Measurements from ENCODE around the gene DHRS2. TPM values are rescaled to one million over a fixed set of nuclear protein-coding genes. Genes with fewer than 3 reads are reported as not detected.

DHRS2 gene
- polyA plus RNA-seq, 1 donor from 2014 or later, result 1.3 TPM

GRCh38 chr14:23601424-23601823 lies 34.7 kb upstream of the DHRS2 start:
- TF ChIP-seq POLR2AphosphoS5 (IDR thresholded peaks at IDR 0.05) (no peak), EP300 (conservative IDR thresholded peaks at IDR 0.05; ENCODE audit: poor library complexity, severe bottlenecking) (no peak), TAF1 (IDR thresholded peaks at IDR 0.05; ENCODE audit: low read depth) (no peak), SMC3 (conservative IDR thresholded peaks at IDR 0.05; ENCODE audit: poor library complexity) (no peak), MXI1 (conservative IDR thresholded peaks at IDR 0.05; ENCODE audit: poor library complexity, severe bottlenecking) (no peak), RAD21 (conservative IDR thresholded peaks at IDR 0.05) (no peak), EZH2 (IDR thresholded peaks at IDR 0.05; ENCODE audit: borderline replicate concordance, insufficient read depth, low read length, poor library complexity, severe bottlenecking) (no peak)
- TF ChIP-seq, protein P1, sequence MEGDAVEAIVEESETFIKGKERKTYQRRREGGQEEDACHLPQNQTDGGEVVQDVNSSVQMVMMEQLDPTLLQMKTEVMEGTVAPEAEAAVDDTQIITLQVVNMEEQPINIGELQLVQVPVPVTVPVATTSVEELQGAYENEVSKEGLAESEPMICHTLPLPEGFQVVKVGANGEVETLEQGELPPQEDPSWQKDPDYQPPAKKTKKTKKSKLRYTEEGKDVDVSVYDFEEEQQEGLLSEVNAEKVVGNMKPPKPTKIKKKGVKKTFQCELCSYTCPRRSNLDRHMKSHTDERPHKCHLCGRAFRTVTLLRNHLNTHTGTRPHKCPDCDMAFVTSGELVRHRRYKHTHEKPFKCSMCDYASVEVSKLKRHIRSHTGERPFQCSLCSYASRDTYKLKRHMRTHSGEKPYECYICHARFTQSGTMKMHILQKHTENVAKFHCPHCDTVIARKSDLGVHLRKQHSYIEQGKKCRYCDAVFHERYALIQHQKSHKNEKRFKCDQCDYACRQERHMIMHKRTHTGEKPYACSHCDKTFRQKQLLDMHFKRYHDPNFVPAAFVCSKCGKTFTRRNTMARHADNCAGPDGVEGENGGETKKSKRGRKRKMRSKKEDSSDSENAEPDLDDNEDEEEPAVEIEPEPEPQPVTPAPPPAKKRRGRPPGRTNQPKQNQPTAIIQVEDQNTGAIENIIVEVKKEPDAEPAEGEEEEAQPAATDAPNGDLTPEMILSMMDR (IDR thresholded peaks at IDR 0.05; ENCODE audit: poor library complexity, severe bottlenecking), result no peak
- TF ChIP-seq, protein P2, sequence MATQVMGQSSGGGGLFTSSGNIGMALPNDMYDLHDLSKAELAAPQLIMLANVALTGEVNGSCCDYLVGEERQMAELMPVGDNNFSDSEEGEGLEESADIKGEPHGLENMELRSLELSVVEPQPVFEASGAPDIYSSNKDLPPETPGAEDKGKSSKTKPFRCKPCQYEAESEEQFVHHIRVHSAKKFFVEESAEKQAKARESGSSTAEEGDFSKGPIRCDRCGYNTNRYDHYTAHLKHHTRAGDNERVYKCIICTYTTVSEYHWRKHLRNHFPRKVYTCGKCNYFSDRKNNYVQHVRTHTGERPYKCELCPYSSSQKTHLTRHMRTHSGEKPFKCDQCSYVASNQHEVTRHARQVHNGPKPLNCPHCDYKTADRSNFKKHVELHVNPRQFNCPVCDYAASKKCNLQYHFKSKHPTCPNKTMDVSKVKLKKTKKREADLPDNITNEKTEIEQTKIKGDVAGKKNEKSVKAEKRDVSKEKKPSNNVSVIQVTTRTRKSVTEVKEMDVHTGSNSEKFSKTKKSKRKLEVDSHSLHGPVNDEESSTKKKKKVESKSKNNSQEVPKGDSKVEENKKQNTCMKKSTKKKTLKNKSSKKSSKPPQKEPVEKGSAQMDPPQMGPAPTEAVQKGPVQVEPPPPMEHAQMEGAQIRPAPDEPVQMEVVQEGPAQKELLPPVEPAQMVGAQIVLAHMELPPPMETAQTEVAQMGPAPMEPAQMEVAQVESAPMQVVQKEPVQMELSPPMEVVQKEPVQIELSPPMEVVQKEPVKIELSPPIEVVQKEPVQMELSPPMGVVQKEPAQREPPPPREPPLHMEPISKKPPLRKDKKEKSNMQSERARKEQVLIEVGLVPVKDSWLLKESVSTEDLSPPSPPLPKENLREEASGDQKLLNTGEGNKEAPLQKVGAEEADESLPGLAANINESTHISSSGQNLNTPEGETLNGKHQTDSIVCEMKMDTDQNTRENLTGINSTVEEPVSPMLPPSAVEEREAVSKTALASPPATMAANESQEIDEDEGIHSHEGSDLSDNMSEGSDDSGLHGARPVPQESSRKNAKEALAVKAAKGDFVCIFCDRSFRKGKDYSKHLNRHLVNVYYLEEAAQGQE (IDR thresholded peaks at IDR 0.05; ENCODE audit: borderline replicate concordance), result no peak
- no peak overlapping the region for H3K4me3 ChIP-seq (ENCODE audit: low read length)
- no peaks in the 10 kb centered on the region for H3K27me3 ChIP-seq (ENCODE audit: insufficient read depth, low read depth, low read length)
- no peaks in the 10 kb centered on the region for H3K79me2 ChIP-seq (replicated peaks; ENCODE audit: insufficient read depth, low read length)
- H3F3A ChIP-seq (ENCODE audit: insufficient read depth, low read length, poor library complexity, severe bottlenecking), result no peaks in the 10 kb centered on the region
- H4K20me1 ChIP-seq (ENCODE audit: insufficient read depth), result no peaks in the 10 kb centered on the region
- H3K4me2 ChIP-seq (ENCODE audit: low read length), result no peak overlapping the region
- H3K9me2 ChIP-seq (ENCODE audit: insufficient read depth, low read length), result no peaks in the 10 kb centered on the region
- H3K27ac ChIP-seq (ENCODE audit: low read length), result no peak overlapping the region
- no peaks in the 10 kb centered on the region for H3K36me3 ChIP-seq (ENCODE audit: insufficient read depth, low read length)
- H3K9ac ChIP-seq (ENCODE audit: low read length), result no peak overlapping the region
- H2AFZ ChIP-seq (ENCODE audit: low read depth, low read length), result no peak overlapping the region
- H3K9me3 ChIP-seq (ENCODE audit: low read length), result no peaks in the 10 kb centered on the region

GRCh38 chr14:23601845-23602180 lies 34.4 kb upstream of the DHRS2 start:
- no peaks in the 10 kb centered on the region for H3K79me2 ChIP-seq (replicated peaks; ENCODE audit: insufficient read depth, low read length)
- no peaks in the 10 kb centered on the region for H4K20me1 ChIP-seq (ENCODE audit: insufficient read depth)
- H3K27me3 ChIP-seq (ENCODE audit: insufficient read depth, low read depth, low read length), result no peaks in the 10 kb centered on the region
- no peaks in the 10 kb centered on the region for H3K9me3 ChIP-seq (ENCODE audit: low read length)
- H3K4me3 ChIP-seq (ENCODE audit: low read length), result no peak overlapping the region
- H3K4me2 ChIP-seq (ENCODE audit: low read length), result no peak overlapping the region
- H3K27ac ChIP-seq (ENCODE audit: low read length), result no peak overlapping the region
- H2AFZ ChIP-seq (ENCODE audit: low read depth, low read length), result no peak overlapping the region
- H3K9ac ChIP-seq (ENCODE audit: low read length), result no peak overlapping the region
- H3F3A ChIP-seq (ENCODE audit: insufficient read depth, low read length, poor library complexity, severe bottlenecking), result no peaks in the 10 kb centered on the region
- H3K36me3 ChIP-seq (ENCODE audit: insufficient read depth, low read length), result no peaks in the 10 kb centered on the region
- TF ChIP-seq RAD21 (conservative IDR thresholded peaks at IDR 0.05), result no peak
- TF ChIP-seq, protein P2 (IDR thresholded peaks at IDR 0.05; ENCODE audit: borderline replicate concordance), result no peak
- TF ChIP-seq EP300 (conservative IDR thresholded peaks at IDR 0.05; ENCODE audit: poor library complexity, severe bottlenecking), result no peak
- TF ChIP-seq TAF1 (IDR thresholded peaks at IDR 0.05; ENCODE audit: low read depth), result no peak
- TF ChIP-seq SMC3 (conservative IDR thresholded peaks at IDR 0.05; ENCODE audit: poor library complexity), result no peak
- TF ChIP-seq MXI1 (conservative IDR thresholded peaks at IDR 0.05; ENCODE audit: poor library complexity, severe bottlenecking), result no peak
- no peak for TF ChIP-seq POLR2AphosphoS5 (IDR thresholded peaks at IDR 0.05)
- no peak for TF ChIP-seq EZH2 (IDR thresholded peaks at IDR 0.05; ENCODE audit: borderline replicate concordance, insufficient read depth, low read length, poor library complexity, severe bottlenecking)
- TF ChIP-seq, protein P1 (IDR thresholded peaks at IDR 0.05; ENCODE audit: poor library complexity, severe bottlenecking), result no peak
- no peaks in the 10 kb centered on the region for H3K9me2 ChIP-seq (ENCODE audit: insufficient read depth, low read length)
